Activated CD8-positive, alpha-beta memory T cell treated with anti-CD3 and anti-CD28 coated beads for 1 hour (primary cell): Measurements from ENCODE around the gene TJP1.
"Not testable (repeated sequence)": the region's sequence is repeated elsewhere in the genome, so short reads cannot be mapped to it uniquely, and the experiment has no call there.

Experiments
- DNase-seq, 2 donors: peaks; one replicate each; pipeline ENCODE4 v3.0.0-alpha.2; 2020; ENCODE audit warnings: low read depth in 1 of 2; ENCODE audit errors: extremely low read depth in 1 of 2

Gene TJP1

DNA sequence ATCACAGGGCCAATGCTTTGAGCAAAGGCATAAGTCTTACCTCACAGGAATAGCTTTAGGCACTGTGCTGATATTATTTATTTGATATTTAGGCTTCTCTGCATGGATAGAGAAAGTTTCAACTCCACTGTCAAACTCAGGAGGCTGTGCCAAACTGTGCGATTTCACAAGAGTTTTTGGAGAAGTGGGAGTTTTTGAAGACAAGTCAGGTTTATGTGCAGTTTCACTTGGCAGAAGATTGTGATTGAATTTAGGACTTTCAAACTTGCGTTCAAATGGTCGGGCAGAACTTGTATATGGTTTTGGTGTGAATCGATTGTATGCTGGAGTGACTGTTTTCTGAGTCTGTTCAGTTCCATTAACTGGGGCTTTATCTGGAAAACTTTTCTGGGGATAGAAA lies 113.7 kb downstream of the TJP1 start:
- no peak for DNase-seq

DNA sequence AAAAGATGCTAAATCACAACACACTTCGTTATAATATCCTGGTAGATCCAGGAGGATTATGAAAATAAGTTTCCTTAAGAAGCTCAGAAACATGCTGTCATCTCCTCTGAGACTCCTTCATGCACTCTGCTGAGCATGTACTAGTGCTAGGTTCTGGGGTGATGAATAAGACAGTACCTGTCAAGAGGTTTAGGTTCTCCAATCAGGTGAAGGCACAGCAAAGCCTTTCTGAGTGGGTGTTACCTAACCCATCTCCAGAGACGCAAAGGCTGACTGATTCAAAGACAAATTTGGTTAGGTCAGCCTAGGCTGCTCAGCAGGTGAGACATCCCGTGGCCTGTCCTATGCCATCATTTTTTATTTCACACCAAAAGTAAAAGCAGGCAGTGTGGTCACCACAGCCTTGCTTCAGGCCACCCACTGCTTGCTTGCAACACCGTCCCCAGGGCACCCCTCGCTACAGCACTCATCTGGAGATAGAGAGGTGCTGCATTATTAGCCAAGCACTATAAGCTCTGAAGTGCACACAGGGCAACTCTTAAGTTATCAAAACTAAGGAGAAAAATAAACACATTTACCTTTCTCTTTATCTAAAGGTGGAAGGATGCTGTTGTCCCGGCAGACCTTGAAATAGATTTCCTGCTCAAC lies 117.2 kb downstream of the TJP1 start:
- no peak for DNase-seq

DNA sequence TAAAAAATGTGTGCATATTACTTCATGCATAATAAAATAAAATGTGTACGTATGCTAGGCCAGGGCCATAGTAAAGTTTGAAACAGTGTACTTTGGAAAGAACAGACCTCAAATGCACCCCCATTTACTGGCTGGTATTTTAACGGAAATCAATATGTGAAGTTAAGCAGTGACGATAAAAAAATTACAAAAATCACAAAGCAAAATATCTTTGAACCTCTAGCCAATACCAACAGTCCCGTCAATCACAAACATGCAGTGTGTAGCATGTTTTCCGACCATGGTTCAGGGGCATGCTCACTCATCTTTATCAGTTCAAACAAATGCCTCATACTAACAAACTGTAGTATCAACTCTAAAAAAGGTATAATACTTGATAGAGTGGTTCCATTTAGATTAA lies 121.1 kb downstream of the TJP1 start:
- no peak for DNase-seq

DNA sequence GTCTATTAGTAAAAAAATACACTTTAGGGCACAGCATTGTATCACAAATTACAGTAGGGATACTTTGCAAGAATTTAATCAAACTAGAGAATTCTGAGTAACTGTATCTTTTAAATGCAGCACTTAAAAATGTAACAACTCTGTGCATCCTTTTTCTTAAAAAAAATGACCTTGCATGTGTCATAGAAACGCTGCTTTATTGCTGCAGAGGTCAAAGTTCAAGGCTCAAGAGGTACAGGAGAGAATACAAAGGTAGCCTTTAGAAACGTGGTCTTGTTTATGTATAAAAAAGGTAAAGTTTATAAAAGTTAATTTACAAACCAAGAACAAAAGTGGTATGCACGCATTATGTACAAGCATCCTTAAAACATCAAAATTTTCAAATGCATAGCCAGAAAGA lies 122.0 kb downstream of the TJP1 start:
- DNase-seq: no peak

DNA sequence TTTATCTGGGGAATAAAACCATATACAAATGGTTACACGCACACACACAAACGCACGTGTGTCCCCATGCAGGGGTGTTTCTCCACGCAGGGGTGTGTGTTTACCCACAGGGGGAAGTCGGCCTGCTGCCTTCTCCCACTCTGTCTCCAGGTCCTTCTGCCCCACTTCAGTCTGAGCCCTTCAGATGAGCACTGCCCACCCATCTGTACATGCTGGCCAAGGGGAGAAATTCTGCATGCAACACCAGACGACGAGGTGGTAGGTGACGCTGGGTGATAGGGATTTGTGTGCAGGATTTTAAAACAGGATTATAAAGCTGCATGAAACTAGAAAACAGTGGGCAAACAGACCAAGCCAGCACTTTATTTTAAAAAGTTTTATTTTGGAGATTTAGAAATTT lies 122.5 kb downstream of the TJP1 start:
- no peak for DNase-seq

DNA sequence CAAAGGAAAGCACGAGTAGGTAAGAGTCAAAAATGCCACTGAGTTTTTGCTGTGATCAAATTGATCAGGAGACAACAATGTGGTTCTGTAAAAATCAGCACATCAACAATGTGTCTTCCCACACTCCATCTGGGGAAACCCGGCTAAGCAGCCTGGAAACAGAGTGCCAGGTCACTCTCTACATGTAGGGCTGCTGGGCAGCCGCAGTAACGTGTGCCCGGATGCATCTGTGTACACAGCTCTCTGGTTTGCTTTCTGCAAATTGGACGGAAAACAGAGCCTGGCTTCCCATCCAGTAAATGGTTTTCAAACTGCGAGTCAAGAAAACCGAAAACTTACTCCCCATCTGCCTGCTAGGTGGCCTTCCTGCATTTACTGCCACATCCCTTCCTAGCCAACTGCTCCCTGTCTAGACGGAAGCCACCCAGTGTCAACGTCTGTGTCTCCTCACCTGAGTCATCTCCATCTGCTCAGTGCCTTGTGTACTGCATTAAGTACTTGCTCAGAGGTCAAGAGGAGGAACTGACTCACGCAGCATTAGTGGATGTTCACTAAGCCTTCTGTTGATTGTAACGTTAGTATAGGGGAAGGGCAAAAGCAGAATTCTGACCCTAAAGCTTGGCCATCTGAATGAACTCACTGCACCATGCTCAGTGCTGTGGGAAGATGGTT lies 124.1 kb downstream of the TJP1 start:
- no peak for DNase-seq

DNA sequence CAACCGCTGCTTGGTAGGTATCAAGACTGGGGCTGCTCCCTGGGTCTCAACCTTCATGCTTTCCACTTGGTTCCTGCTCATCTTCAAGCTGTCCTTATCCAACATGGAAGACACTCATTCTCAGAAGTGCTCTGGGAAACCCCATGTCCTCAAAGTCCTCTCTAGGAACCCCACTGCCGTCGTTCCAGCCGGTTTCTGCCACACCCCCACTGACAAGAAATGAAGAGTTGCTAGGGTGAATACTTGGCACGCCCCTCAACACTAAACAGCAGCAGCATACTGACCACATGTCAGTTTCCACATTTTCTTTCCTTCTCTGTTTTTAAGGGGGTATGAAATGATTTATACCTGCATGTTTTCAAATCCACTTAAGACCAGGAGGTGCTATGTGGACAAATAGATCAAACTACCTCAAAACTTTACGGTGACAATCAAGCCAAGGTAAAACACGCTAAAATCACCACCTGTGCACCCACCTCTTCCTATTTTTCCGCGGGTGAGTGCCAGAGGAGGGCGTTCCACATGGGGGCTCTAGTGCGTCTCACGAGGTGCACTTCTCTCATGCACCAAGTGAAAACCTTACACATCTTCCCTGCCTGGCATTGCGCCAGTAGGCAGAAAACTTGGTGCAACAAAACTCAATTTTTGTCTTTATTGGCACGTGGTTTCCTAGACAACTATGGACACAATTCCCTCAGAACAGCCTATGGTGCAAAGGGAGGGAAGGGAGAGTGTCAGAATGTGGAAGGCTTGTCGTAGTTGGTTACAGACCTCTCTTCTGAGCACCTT lies 125.1 kb downstream of the TJP1 start:
- DNase-seq: no peak

DNA sequence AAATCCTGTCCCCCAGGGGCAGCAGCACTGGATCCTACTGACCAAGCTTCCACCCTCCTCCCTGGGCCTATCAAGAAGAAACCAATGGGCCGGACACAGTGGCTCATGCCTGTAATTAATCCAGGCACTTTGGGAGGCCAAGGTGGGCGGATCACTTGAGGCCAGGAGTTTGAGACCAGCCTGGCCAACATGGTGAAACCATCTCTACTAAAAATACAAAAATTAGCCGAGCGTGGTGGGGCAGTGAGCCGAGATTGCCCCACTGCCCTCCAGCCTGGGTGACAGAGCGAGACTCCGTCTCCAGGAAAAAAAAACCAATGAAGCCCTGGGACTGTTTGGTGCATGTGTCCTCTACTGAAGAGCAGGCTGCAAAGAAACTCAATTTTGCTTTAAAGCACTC lies 125.8 kb downstream of the TJP1 start:
- DNase-seq: not testable (repeated sequence)

DNA sequence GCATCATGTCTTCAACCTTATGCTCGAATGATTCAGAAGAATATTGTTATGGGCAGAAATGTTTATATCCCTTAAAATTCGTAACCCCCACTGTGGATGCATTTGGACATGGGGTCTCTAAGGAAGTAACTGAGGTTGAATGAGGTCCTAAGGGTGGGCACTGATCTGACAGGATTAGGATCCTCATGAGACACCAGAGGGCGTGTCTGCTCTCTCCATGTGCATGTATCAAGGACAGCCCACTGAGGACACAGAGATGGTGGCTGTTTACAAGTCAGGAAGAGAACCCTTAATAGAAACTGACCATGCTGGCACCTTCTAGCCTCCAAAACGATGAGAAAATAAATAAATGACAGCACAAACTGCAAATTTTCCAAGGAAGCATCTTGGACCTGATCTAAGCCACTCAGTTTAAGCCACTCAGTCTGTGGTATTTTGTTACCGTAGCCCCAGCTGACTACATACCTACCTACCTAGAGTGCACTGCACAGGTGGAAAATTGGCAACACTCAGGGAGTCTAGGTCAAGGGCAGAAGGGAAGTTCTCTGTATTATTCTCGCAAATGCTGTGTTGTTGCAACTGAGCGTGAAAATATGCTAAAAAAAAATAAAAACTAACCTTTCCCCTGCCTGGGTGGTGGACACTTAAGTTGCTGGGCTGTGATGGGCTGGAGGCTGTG lies 126.6 kb downstream of the TJP1 start:
- no peak for DNase-seq

DNA sequence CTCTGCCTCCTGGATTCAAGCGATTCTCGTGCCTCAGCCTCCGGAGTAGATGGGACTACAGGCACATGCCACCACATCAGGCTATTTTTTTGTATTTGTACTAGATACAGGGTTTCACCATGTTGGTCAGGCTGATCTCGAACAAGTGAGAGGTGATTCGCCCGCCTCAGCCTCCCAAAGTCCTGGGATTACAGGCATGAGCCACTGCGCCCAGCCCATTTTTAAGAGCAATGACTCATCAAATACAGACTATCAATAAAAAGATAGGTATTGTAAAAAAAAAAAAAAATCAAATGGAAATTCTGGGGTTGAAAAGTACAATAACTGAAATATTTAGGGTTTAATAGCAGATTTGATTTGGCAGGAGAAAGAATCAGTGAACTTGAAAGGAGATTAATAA lies 129.0 kb downstream of the TJP1 start:
- DNase-seq: no peak

DNA sequence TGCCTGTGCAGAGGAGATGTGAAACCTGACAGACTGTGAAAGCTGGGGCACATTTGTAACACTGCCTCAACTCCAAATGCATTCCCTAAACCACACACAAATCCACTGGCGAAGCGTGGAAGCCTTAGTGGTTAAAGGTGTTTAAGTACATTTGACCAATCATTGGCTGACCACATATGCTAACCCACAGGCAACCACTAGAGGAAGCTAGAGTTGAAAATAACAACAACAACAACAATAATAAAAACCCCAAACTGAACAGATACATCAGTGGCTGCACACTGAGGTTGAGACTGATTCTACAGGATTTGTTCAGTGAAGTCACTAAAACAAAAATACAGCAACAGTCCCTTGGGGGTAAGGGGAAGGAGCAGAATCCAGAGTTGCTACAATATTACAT lies 129.7 kb downstream of the TJP1 start:
- DNase-seq: no peak

DNA sequence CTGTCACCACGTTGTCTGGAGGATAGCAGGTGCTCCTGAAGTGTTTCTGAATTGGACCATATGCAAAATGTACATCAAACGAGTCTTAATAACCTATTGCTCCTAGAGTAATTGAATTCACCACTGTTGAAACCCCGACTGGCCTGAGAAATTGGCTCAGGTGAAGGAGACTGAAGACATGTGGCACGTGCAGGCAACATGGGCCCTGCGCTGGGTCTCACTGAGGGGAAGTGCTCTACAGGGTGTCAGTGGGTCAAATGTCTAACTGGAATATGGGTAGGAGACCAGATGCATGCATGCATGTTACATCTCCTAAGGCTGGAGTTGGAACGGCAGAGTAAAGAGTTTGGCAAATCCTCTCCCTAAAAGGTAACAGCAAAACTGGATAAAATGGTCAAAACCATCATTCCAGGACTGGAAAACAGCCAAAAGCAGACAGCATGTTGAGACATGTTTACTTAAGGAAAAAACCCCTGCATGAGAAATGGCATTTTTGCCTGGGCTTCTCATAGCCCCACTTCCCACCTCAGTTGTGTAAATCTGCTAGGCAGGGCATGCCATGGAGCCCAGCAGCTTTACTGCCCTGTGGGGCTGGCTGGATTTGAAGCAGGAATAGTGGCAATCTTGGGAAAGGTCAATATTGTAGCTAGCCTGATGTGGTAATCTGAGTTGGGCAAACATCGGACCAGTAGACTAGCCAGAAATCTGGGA lies 131.3 kb downstream of the TJP1 start:
- no peak for DNase-seq

DNA sequence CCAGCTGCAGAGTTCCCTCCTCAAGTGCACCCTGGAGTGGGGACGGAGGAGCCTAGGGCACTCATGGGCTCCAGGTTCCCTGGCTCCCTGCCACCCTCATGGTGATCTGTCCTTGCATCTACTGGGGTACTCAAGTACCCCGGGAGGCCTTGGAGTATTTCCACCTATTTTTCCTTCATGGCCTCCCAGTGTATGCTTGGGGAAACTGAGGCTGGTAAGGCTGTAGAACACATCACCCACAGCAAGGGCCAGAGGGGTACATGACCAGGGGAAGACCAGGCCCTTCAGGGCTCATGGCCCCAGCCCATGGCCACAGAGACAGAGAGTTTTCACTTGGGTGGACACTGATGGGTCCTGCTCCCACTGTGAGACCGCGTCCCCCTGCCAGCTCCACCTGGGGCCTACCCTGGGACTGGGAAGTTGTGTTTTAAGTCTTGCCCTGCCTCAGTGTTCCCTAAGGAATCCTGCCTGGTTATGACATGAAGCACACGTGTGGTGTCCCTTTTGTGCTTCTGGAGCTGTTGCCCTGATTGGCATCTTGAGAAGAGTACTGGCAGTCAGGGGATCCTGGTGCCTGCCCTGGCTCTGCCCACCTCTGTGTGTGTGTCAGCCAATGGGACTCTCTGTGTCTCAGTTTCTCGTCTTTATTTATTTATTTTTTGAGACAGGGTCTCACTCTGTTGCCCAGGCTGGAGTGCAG lies 132.8 kb downstream of the TJP1 start:
- no peak for DNase-seq

DNA sequence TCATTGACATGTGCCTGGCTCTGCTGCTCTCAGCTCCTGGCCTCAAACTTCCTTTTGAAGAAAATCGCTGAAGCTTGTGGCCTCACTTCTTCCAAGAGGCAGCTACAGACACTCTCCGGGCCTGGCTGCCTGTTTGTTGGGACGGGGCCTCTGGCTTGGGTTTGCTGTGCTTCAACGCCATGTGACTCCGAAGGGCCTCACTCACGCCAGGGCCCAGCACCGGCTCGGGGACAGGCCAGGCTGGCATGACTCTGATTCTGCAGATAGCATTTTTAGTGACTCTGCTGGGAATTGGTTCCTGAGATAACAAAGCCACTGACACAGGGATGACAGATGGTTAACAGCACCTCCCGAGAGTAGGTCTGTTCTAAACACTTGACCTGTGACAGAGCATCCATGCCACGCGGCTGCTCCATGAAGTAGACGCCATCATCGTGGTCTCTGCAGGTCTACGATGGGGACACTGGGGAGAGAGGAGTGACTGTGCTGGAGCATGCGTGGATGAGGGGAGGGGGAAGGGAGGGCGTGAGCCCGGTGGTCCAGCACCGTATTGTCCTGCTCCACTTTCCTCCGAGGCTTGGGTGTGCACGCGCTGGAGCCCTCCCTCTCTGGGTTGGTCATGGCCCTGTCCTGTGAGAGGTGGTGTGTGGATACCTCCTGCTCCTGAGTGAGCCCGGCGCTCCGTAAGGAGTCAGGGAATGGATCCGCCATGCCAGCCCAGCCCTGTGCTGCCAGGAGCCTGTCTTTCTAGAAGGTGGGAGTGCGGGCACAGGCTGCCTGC lies 133.6 kb downstream of the TJP1 start:
- DNase-seq: no peak

DNA sequence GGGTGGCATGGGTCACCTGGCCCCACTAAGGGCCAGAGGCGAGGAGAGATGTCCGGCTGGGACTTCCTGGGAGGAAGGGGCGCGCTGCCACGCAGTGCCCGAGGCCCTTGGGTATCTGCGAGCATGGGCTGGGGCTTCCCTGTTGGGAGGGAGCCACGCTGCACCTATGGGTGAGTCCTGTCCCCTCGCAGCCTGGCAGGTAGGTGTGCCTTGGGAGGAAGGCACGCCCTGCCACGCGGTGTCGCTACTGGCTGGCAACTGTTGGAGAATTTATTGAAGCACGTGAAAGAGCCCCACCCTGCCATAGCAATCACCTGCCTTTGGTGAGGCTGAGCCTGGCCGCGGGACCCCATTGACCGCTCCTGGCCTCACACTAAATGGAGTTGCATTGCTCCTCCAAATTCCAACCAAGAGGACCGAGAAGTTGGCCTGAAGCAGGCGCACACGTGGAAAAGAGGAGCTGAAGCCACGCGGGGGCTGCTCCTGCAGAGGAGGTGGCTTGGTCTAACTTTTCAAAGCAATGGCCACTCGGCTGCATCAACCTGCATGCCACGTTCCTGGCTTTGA lies 134.2 kb downstream of the TJP1 start:
- no peak for DNase-seq

DNA sequence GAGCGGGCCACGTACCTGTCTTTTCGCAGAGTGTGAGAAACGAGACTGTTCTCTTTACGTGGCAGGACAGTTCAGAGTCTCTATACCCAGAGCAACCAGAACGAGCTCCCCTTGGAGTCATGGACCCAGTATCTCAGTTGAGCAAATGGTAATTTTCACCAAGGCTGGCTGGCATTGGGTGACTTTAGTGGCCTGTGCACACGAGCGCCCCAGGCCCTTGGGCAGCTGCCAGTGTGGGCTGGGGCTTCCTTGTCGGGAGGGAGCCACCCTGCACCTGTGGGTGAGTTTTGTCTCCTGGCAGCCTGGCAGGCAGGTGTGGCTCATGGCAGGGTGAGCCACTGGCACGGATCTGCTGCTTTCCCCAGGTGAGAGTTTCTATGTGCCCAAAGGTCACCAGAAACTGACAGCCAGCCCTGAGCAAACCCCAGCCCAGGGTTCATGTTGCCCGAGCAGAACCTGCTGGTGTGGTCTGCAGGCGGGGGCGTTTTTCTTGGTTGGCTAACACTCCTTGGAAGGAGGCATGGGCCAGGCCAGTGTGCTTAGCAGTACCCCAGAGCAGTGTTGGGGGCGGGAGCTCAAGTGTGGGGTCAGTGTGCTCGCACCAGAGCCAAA lies 135.0 kb downstream of the TJP1 start:
- no peak for DNase-seq

DNA sequence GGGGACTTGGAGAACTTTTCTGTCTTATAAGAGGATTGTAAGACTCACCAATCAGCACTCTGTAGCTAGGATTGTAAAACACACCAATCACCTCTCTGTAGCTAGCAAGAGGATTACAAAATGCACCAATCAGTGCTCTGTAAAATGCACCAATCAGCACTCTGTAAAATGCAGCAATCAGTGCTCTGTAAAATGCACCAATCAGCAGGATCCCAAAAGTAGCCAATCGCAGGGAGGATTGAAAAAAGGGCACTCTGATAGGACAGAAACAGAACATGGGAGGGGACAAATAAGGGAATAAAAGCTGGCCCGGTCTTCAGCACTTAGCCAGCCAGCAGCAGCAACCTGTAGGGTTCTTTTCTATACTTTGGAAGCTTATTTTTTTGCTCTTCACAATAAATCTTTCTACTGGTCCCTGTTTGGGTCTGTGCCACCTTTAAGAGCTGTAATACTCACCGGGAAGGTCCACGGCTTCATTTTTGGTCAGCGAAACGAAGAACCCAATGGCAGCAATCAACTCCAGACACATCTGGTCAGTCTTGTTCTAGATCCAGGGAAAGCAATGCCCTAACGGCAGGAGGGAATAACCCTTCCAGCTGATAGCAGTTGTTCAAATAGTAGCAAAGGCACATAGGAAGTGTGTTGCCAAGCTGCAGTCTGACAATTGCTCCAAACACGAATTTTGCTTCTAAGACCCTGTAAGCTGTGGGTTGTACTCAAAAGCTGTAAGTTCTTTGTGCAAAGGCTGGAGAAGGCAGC lies 135.6 kb downstream of the TJP1 start:
- DNase-seq: no peak

DNA sequence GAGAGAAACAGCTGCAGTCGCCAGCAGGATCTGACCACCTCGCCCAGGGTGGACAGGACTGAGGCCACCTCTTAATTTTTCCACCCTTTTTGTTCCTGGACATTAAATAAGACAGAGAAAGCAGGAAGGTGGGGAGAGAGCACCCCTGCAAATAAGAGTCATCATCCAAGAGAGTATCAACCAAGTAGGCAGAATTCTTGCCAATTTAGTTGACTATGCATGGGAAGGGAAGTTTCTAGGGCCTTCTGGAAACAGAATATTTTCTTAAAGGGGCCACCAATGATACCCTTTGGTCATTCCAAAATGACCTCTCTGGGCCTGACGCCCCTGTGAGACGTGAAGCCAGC lies 136.2 kb downstream of the TJP1 start:
- no peak for DNase-seq
